GM21390 (cell line): ENCODE data around the gene EPHA3.

Experiments used
- ATAC-seq: cut with Tn5 transposase; IDR thresholded peaks from one replicate; pipeline ENCODE4 v1.9.1; 2021; ENCODE audit not compliant: unreplicated experiment

The EPHA3 gene

GRCh38 chr3:89434621-89435380 is 327.4 kb downstream of the EPHA3 start:
- ATAC-seq = no peak

GRCh38 chr3:89436846-89437245 is 329.4 kb downstream of the EPHA3 start:
- ATAC-seq = no peak

DNA sequence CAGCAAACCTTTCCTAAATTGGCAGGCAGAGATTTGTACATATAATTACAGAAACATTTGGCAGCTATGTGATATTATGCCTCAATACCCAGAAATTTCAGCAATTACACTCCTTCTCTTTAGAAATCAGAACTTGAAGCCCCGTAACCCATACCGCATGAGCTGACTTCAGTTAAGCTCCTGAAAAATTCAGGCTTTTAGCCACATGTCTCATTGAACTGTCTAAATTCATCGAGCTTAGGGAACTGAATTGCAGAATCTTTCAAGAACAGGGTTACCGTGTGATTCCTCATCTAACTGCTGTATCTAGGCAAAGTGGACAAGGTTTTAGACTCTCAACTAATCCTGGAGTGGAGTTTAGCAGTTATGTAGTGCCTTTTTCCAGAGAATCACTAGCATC is 333.0 kb downstream of the EPHA3 start:
- ATAC-seq = no peak

DNA sequence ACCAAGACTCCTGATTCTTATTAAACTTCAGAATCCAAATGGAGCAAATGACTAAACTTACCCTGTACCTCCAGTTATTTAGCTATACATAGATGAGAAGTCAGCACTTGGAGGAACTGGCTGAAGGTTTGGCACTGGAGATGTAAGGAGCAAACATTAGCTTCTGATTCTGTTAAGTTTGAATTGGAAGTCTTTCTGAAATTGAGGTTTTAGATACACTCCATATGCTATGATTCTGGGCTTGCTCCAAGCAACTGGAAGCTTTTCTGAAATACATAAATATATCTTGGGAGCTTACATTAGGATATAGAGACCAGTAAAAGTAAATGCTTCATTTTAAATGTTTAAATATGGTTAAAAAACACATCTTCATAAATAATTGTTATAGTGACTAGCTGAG is 333.7 kb downstream of the EPHA3 start:
- ATAC-seq = no peak

DNA sequence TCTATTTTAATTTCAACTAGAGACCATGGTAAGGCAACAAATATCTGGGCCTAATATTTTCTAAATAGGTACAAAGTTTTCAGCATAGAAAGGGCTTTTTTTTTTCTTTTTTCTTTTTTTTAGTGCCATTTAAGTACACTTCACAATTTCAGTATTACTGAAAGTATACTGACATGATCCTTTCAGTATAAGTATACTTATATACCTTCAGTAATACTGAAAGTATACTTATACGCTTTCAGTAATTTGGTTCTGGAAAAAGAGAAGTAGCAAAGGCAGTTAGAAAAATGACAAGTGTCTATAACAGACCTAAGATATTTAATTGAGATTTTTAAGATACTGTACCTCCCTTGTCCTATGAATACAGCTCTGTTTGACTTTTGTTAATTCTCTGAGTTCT is 339.2 kb downstream of the EPHA3 start:
- no peak for ATAC-seq

DNA sequence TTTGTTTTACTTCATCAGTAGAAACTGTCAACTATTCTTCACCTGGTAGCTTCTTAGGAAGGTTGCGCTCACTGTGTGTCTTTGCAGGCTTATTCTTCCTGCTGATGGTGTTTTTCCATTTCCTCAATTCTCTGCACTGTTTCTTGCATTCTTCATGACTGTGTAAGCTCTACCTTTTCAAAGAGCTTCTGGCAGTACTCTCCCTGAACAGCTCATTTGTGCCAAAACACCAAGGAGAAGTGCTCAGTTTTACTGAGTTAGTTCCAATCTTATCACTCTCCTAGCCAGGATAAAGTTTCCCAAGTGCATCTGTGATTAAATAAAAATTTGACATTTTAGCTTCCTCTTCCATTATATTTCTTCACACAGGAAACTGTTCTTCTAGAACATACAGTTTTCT is 339.8 kb downstream of the EPHA3 start:
- no peak for ATAC-seq

- ATAC-seq = no peak
Observed at GRCh38 chr3:89449086-89449485, 341.7 kb downstream of the EPHA3 start.

- no peak for ATAC-seq
Observed at GRCh38 chr3:89452066-89452465, 344.6 kb downstream of the EPHA3 start.

GRCh38 chr3:89455240-89455639 is 347.8 kb downstream of the EPHA3 start:
- no peak for ATAC-seq

DNA sequence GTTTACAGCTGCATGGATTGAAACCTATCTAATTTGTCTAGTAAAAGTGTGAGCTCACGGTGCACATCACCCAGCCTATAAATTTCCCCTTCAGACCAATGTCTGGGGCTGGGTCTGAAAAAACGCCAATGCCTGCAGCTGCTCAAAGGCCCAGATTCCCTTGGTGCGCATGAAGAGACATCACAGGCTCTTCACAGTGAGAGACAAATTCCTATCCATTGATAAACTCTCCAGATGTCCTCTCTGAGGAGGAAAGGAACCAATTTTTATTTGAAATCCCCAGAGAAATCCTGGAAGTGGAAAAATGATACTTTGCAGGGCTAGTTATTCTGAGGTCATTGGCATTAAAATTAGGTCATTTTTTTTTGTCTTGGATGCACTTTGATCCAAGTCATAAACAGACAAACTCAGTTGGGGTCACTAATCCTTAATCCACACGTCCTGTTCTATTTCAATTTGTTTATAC is 360.5 kb downstream of the EPHA3 start:
- no peak for ATAC-seq

DNA sequence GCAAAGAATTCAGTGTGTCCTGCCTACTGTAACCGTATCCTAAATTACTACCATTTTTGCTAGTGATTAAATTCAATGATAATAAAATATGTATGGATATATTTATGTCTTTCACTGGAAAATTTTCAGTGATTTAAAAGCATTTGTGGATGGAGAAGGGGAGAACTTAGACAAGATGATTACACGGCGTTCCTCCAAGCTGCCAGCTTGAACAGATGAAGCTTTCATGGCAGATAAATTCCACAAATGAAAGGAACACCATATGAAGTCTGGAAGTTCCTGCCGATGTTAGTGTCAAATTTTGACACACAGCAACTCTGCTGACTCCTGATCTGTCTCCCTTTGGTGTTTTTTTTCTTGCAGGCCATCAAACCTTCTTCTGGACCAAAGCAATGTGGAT is 364.7 kb downstream of the EPHA3 start:
- ATAC-seq = no peak

- no peak for ATAC-seq
Observed at GRCh38 chr3:89474333-89475130, 367.1 kb downstream of the EPHA3 start.

DNA sequence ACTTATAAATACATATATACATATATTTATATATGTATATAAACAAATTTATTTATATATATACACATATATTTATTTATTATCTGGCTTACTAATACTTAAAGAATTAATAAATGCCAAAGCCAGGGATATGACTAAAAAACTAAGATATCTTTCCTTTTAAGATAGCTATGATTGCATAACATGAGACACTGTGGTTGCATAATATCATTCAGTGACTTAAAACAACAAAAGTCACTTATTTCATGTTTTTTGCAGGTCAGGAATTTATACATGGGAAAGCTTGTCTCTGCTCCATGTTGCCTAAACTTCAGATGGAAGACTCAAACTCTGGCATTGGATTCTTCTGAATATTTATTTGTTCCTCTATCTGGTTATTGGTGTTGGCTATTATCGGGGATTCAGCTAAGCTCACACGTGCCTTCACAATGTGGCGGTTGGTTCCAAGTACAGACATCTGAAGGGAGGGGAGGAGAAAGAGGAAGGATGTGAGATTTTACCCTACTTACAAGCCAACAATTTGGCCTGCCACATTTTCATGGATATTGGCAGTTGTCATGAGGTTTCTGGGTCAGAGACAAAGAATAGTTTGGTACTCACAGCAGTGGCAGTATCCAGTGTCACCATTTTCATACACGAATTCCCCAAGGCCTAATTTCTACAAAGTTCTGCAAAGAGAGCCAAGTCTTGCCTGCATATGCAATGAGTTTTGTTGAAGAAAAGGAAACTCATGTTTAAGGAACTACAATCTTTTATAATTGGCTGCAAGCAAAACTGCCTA is 381.6 kb downstream of the EPHA3 start:
- ATAC-seq = no peak

DNA sequence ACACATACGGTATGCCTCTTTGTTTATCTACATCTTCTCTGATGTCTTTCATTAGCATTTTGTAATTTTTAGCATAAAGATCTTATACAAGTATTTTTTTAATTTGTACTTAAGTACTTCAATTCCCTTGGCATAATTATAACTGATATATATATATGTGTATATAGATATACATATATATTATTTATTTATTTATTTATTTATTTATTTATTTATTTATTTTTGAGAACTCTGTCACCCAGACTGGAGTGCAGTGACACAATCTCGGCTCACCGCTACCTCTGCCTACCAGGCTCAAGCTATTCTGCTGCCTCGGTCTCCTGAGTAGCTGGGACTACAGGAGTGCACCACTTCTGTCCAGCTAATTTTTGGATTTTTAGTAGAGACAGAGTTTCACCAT is 382.7 kb downstream of the EPHA3 start:
- ATAC-seq = no peak

DNA sequence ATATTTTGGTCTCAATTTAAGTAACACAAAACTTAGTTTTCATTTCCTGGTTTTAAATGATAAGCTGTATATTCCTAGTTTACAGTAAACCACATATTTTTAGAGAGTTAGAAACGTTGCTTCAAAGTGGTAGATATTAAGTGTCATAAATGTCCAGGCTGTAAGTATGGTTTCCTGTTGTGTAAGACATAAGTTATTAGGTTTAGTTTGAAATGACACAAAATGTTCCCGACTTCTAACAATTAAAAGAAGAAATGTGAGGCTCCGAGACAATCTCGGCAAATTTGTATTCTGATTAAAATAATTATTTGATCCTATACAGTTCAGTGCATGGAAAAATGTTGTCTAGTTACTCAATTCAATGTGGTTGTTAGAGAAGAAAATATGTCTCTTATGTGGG is 387.3 kb downstream of the EPHA3 start:
- no peak for ATAC-seq

GRCh38 chr3:89503891-89504391 is 396.5 kb downstream of the EPHA3 start:
- no peak for ATAC-seq

- no peak for ATAC-seq
Observed at GRCh38 chr3:89504432-89504831, 397.0 kb downstream of the EPHA3 start.

DNA sequence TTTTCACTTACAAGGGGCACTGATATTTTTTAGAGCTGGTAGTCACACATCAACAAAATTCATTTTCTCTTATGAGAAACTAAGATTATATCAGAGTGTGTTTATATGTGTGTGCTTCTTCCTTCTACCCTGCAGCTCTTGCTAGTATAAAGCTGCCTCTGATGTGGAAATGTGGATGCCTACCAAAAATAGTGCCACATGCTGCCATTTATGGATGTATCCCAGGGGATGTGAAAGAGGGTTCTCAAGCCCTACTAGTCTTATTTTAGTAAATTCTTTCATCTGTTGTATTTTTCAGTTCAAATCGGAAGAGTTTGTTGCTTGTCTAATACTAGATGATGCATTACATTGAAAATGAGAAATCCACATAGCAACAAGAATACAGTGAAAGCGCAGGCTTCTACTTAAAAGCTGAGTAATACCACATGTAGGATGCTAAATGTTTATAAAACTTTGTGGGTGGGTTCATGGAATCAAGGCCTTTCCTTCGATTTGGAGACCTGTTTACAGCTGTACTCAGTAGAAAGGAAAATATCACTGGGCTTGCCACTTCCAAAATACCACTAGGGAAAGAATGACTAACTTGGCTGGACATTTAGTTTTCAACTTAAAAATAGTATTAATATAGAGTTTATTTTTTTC is 399.2 kb downstream of the EPHA3 start:
- no peak for ATAC-seq

DNA sequence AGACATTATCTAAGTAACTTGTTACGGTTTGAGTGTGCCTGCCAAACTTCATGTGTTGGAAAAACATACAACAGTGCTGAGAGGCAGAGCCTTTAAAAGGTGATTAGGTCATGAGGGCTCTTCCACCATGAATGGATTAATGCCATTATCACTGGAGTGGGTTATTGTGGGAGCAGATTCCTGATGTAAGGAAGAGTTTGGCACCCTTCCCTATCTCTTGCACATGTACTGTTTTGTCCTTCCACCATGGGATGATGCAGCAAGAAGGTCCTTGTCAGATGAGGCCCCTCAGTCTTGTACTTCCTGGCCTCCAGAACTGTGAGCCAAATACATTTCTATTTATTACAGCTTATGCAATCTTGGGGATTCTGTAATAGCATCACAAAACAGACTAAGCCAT is 413.9 kb downstream of the EPHA3 start:
- ATAC-seq = no peak

- ATAC-seq = no peak
Observed at GRCh38 chr3:89522155-89522554, 414.7 kb downstream of the EPHA3 start.

DNA sequence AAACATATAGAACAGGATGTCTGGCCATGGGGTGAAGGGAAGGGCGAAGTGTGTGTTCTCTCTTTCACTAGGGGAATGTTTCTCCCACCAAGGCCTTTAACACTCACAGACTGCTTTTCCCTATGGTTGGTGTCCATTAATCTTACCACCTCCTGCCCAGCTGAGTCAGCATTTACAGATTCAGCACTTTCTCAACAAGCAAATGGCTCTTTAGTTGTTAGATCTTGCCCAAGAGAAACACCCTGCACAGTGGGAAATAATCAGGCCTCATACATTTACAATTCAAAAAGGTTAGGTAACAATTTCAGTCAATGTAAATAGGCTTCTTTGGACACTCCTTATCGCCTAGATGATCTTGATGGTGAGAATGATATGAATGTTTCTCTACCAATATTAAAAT is 418.2 kb downstream of the EPHA3 start:
- ATAC-seq = no peak
